GM10266 (cell line): ENCODE results near the gene HDAC4.

ENCODE experiments used
- DNase-seq: peaks from one replicate; pipeline ENCODE4 v3.0.0; 2012; ENCODE audit errors: extremely low spot score
- CTCF ChIP-seq: IDR thresholded peaks from 2 replicates; pipeline ENCODE4 v1.5.1; 2012; ENCODE audit warnings: mild to moderate bottlenecking, low read depth; ENCODE audit not compliant: control insufficient read depth, insufficient read depth; ENCODE audit errors: missing control alignments

Gene HDAC4

GRCh38 chr2:239358062-239358754, 42.6 kb downstream of the HDAC4 start:
- TF ChIP-seq CTCF: no peak
- no peak for DNase-seq

DNA sequence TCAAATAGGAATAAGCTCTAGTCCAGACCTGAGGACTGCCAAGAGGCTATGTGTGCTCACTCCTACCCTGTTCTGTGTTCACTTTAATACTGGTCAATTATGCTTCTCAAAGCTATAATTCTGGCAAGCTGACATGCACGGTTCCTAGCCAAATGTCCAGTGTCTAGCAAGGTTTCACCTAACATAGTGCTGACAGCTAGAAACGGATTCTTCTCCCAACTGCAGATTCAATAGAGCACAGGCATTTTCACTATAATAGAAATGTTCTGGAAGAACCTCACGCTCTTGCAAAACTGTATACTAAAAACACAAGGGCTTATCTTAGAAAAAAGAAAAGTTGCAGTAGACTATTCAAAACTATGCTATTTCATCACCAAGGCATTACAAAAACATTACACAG, 45.1 kb downstream of the HDAC4 start:
- DNase-seq: no peak
- no peak for TF ChIP-seq CTCF

- no peak for DNase-seq
- TF ChIP-seq CTCF: no peak
Observed at GRCh38 chr2:239355139-239355538, 45.7 kb downstream of the HDAC4 start.

DNA sequence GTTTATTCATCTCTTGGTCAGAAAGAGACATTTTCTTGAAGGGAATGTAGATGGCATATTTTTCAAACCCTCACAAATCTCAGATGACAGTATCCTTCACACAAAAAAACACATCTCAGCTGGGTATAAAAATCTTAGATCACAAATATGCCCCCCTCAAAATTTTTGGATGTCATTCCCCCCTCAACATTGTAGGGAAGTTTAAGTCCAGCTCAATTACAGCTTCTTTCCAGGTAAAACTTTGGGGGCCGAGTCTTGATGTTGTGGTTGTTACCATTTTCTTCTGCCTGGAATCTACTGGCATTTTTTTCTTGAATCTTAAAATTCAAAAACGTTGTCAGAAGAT, 46.1 kb downstream of the HDAC4 start:
- DNase-seq: no peak
- TF ChIP-seq CTCF: no peak

DNA sequence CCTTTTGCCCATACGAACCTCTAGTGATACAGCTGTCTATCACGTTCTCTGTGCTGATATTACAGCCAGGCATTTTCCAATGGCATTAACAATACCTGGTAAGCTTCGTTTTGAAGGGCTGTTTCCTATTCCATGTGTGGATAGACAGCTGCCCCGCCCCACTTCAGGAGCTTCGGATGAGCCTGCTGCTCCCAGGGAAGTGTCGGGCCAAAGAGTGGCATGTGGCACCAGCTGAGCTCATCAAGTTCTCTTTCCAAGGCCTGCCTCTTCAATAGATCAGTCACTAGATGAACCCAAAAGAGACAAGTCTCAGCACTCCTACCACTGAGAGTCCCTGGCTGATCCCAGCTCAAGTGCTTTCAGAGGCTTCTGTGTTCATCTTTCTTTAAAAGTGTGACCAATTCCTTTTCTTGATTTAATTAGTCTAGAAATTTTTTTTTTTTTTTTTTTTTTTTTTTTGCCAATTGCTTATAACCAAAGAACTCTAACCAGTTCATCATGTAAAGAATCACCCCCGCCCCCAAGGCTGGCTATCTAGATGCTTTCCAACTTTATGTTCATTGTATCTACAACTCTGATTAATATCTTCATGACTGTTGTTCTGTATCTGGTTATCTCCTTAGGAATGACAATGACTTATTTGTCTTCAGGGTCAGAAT, 46.6 kb downstream of the HDAC4 start:
- no peak for TF ChIP-seq CTCF
- DNase-seq: no peak

GRCh38 chr2:239353692-239354091, 47.1 kb downstream of the HDAC4 start:
- no peak for TF ChIP-seq CTCF
- no peak for DNase-seq

DNA sequence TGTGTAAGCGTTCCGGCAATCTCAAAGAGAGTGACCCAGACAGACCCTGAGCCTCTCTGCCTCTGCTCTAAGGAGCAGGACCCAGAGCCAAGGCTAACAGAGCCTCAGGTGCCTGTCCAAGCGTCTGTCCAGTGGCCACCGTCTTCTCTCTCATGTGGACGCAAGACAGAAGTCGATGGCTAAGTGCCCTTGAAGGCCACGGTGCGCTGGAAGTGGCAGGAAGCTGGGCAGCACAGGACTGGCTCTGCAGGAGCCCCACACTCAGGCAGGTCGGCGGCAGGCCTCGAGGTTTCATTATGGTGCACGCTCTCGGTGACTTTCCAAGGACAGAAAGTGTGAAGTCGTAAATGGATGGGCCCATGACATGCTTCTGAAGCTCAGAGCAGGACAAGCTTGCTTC, 49.1 kb downstream of the HDAC4 start:
- no peak for DNase-seq
- TF ChIP-seq CTCF: no peak
